A673 (cell line): ENCODE results near the gene NEK9.

ENCODE experiments used
- CTCF ChIP-seq: fragments of 300-800, 200-600 bp; sonication (generic); conservative IDR thresholded peaks from 2 replicates; pipeline ENCODE4 v1.5.1; 2017; ENCODE audit warnings: low read depth, mild to moderate bottlenecking, antibody characterized with exemption, low read length, moderate library complexity, mixed read lengths
- EZH2 ChIP-seq: fragments of 200-600 bp; sonication (generic); IDR thresholded peaks from 2 replicates; pipeline ENCODE4 v1.6.1; 2017; ENCODE audit warnings: borderline replicate concordance, low read depth, mild to moderate bottlenecking, mixed read lengths, antibody characterized with exemption, low read length; ENCODE audit not compliant: poor library complexity, severe bottlenecking

DNA sequence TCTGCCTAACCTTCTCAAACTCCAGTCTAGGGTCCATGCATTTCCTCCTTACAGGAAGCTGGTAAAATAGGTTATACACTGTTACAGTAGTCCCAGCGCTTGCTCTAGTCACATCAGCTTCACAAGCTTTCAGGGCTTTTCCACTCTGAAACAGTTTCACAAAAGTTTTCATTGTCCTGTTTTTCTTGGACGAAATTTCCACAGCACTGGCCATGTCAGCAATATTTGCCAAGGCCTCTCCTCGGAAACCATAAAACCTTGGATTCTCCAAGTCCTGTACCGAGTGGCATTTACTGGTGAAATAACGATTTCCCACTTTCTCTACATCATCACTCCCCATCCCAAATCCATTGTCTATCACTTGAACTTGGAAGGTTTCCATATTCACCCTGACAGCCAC, 77.7 kb downstream of the NEK9 start:
- TF ChIP-seq CTCF: no peak
- TF ChIP-seq EZH2: no peak
